Left lung (tissue), 10 donors: ENCODE results near the gene RALGPS1. TPM values are rescaled to one million over a fixed set of nuclear protein-coding genes. Genes with fewer than 3 reads are reported as not detected.
A peak's percentile ranks its signal among the peaks of the same experiment; 100 is the strongest.

Experiments used
- ATAC-seq: fragments of 200-7000 bp; cut with Tn5 transposase; one replicate; pipeline ENCODE4 v1.9.1; 2020; ENCODE audit warnings: moderate library complexity
- DNase-seq, 4 donors: peaks; one replicate each; pipeline ENCODE4 v3.0.0-alpha.2; 2013 to 2020
- H3K27ac ChIP-seq, 2 donors: fragments of 200-600 bp; sonication (generic) in 1 of 2; one replicate each; pipeline versions ENCODE4 v1.5.0 to v1.8.0; 2020 to 2021
- H3K27me3 ChIP-seq, 2 donors: fragments of 200-600 bp; sonication (generic) in 1 of 2; one replicate each; pipeline versions ENCODE4 v1.5.0 to v1.8.0; 2020 to 2021
- H3K36me3 ChIP-seq, 2 donors: fragments of 200-600 bp; sonication (generic) in 1 of 2; one replicate each; pipeline versions ENCODE4 v1.5.0 to v1.8.0; 2020 to 2021
- H3K4me1 ChIP-seq, 2 donors: fragments of 200-600 bp; one replicate each; pipeline ENCODE4 v1.8.0; 2021
- H3K4me3 ChIP-seq, 2 donors: fragments of 200-600 bp; sonication (generic) in 1 of 2; one replicate each; pipeline versions ENCODE4 v1.5.0 to v1.8.0; 2020 to 2021; ENCODE audit warnings: mild to moderate bottlenecking in 1 of 2
- H3K9me3 ChIP-seq, 2 donors: fragments of 200-600 bp; sonication (generic) in 1 of 2; one replicate each; pipeline versions ENCODE4 v1.5.0 to v1.8.0; 2020 to 2021
- CTCF ChIP-seq, 2 donors: fragments of 200-600 bp; sonication (generic) in 1 of 2; IDR thresholded peaks; one replicate each; pipeline versions ENCODE4 v1.5.0 to v1.8.0; 2021; ENCODE audit warnings: antibody characterized with exemption in 2 of 2
- intact Hi-C, 2 donors: fragments of 100-400 bp; cut with DNase I; formaldehyde crosslinking; loops; one replicate each; pipeline versions ENCODE4 v1.11.2 to v1.14.2; 2022
- polyA plus RNA-seq, 6 donors: library from polyadenylated mRNA; unstranded; fragments of 120-200 nt; gene quantifications; one replicate each; pipeline ENCODE4 v1.2.1, GENCODE V29; 2013; ENCODE audit not compliant: insufficient read length in 6 of 6
- total RNA-seq, 2 donors: library from RNA; stranded (reverse); fragmentation: NEBNext Ultra II Directional; extraction: Animal tissue kit (Norgen Biotek cat#: 25700); gene quantifications; one replicate each; pipeline ENCODE4 v1.2.1, GENCODE V29; 2021
- donor health status: DM: no; HTN: yes; CAD: no.
- donor health status: DM: no; HTN: no; CAD: no.

Gene RALGPS1
- total and polyA plus RNA-seq, 8 donors, result 11.9 to 27.6 (median 21.5) TPM

GRCh38 chr9:126983767-126984166 lies 69.2 kb downstream of the RALGPS1 start:
- DNase-seq (no peak), ATAC-seq (no peak)
- Histone ChIP-seq H3K9me3 (peaks cover 0 to 2% of the 10 kb centered on the region in 2 donors), H3K4me3 (no peak overlapping the region), H3K4me1 (peaks cover 13 to 27% of the 10 kb centered on the region in 2 donors), H3K36me3 (no peaks in the 10 kb centered on the region), H3K27ac (no peak overlapping the region), H3K27me3 (peaks cover 0 to 36% of the 10 kb centered on the region in 2 donors)
- intact Hi-C loops, result no loop called here
- no peak for TF ChIP-seq CTCF (IDR thresholded peaks at IDR 0.05)

GRCh38 chr9:126984969-126985368 lies 70.4 kb downstream of the RALGPS1 start:
- DNase-seq (no peak), ATAC-seq (no peak)
- intact Hi-C loops, result no loop called here
- H3K27ac ChIP-seq, result no peak overlapping the region
- TF ChIP-seq CTCF (IDR thresholded peaks at IDR 0.05), result no peak
- no peak overlapping the region for H3K4me3 ChIP-seq
- H3K36me3 ChIP-seq, result no peaks in the 10 kb centered on the region
- H3K4me1 ChIP-seq, result peaks cover 13 to 27% of the 10 kb centered on the region in 2 donors
- H3K9me3 ChIP-seq, result peaks cover 0 to 2% of the 10 kb centered on the region in 2 donors
- peaks cover 0 to 48% of the 10 kb centered on the region in 2 donors for H3K27me3 ChIP-seq

- no peak overlapping the region for H3K4me3 ChIP-seq
- no peaks in the 10 kb centered on the region for H3K36me3 ChIP-seq
- peak in 1 of 4 donors; percentile 53 for DNase-seq
- TF ChIP-seq CTCF (IDR thresholded peaks at IDR 0.05), result no peak
- intact Hi-C loops, result no loop called here
- peak; percentile 47 for ATAC-seq
- H3K27me3 ChIP-seq, result peaks cover 0 to 53% of the 10 kb centered on the region in 2 donors
- H3K27ac ChIP-seq, result peak overlapping the region in 1 of 2 donors; percentile 30
- H3K9me3 ChIP-seq, result peaks cover 0 to 2% of the 10 kb centered on the region in 2 donors
- H3K4me1 ChIP-seq, result peaks cover 13 to 27% of the 10 kb centered on the region in 2 donors
These were observed 71.4 kb downstream of the RALGPS1 start for GRCh38 chr9:126985870-126986498.

GRCh38 chr9:126986506-126986951 lies 71.9 kb downstream of the RALGPS1 start:
- Histone ChIP-seq H3K4me3 (no peak overlapping the region), H3K4me1 (peaks cover 13 to 27% of the 10 kb centered on the region in 2 donors), H3K27ac (peak overlapping the region in 1 of 2 donors; percentile 30), H3K9me3 (peaks cover 0 to 2% of the 10 kb centered on the region in 2 donors), H3K27me3 (peaks cover 0 to 52% of the 10 kb centered on the region in 2 donors), H3K36me3 (no peaks in the 10 kb centered on the region)
- intact Hi-C loops, result no loop called here
- DNase-seq (no peak), ATAC-seq (no peak)
- TF ChIP-seq CTCF (IDR thresholded peaks at IDR 0.05), result no peak

- H3K9me3 ChIP-seq, result peaks cover 0 to 9% of the 10 kb centered on the region in 2 donors
- ATAC-seq (no peak), DNase-seq (no peak)
- no peak overlapping the region for H3K4me3 ChIP-seq
- peaks cover 0 to 47% of the 10 kb centered on the region in 2 donors for H3K27me3 ChIP-seq
- H3K36me3 ChIP-seq, result no peaks in the 10 kb centered on the region
- peaks cover 13 to 27% of the 10 kb centered on the region in 2 donors for H3K4me1 ChIP-seq
- H3K27ac ChIP-seq, result no peak overlapping the region
- TF ChIP-seq CTCF (IDR thresholded peaks at IDR 0.05), result no peak
- intact Hi-C loops, result no loop called here
These were observed 74.3 kb downstream of the RALGPS1 start for GRCh38 chr9:126988857-126989256.
